ENCODE data around the gene DPH3.

DNA sequence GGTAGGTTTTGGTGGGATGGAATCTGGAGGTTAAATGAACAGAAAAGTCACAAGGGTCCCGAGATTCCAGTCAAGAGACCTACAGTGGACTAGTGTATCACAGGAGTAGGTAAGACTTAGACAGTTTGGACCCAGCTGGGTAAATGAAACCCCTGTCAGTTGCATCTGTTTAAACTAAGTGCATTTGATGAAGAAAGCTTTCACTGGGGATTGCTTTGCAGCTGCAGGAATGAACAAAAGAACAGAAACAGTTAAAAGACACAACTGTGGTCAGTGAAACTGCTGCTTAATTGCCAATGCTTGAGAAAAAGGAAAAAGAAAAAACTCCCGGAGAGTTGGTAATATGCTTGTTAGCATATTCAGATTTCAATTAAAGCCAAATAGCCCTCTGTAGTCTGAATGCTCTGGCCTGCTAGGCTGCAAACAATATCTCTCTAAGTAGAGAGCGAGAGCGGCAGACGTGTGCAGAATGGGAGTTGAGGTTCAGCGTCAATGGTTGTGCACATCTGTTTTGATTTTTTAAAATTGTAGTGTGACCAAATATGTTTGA lies 37.4 kb upstream of the DPH3 start:
- no peak for TF ChIP-seq ZNF274 (IDR thresholded peaks at IDR 0.05; ENCODE audit: borderline replicate concordance, extremely low read depth, low read length)
- TF ChIP-seq CTCF (IDR thresholded peaks at IDR 0.05; ENCODE audit: control extremely low read depth in 1 of 3, insufficient read depth in 1 of 3, low read depth in 1 of 3, low read length in 3 of 3), result no peak
- TF ChIP-seq, protein P1, sequence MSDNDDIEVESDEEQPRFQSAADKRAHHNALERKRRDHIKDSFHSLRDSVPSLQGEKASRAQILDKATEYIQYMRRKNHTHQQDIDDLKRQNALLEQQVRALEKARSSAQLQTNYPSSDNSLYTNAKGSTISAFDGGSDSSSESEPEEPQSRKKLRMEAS (IDR thresholded peaks at IDR 0.05), result no peak
- no peak for TF ChIP-seq POLR2A (IDR thresholded peaks at IDR 0.05; ENCODE audit: control extremely low read depth in 1 of 2, low read depth in 2 of 2, low read length in 2 of 2)
- no peak for TF ChIP-seq GABPA (IDR thresholded peaks at IDR 0.05; ENCODE audit: borderline replicate concordance, insufficient read depth, low read length)
- TF ChIP-seq POLR2AphosphoS5 (IDR thresholded peaks at IDR 0.05; ENCODE audit: low read depth, low read length), result no peak
- TF ChIP-seq CEBPB (IDR thresholded peaks at IDR 0.05; ENCODE audit: low read depth, low read length), result no peak
- TF ChIP-seq JUN (IDR thresholded peaks at IDR 0.05; ENCODE audit: low read depth, low read length), result no peak
- TF ChIP-seq HDAC2 (IDR thresholded peaks at IDR 0.05; ENCODE audit: borderline replicate concordance in 1 of 2, low read depth in 2 of 2, low read length in 2 of 2), result no peak
- no peak for TF ChIP-seq SIX5 (IDR thresholded peaks at IDR 0.05; ENCODE audit: low read depth, low read length)
- TF ChIP-seq SIN3A (conservative IDR thresholded peaks at IDR 0.05 in 1 of 2, IDR thresholded peaks at IDR 0.05 in 1 of 2; ENCODE audit: low read depth in 1 of 2, low read length in 2 of 2), result peak; percentile 35 to 66; a peak in 2 of 4 replicates
- TF ChIP-seq, protein P2, sequence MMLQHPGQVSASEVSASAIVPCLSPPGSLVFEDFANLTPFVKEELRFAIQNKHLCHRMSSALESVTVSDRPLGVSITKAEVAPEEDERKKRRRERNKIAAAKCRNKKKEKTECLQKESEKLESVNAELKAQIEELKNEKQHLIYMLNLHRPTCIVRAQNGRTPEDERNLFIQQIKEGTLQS (IDR thresholded peaks at IDR 0.05; ENCODE audit: insufficient read depth, low read depth, low read length), result no peak
- TF ChIP-seq YY1 (IDR thresholded peaks at IDR 0.05; ENCODE audit: low read depth, low read length), result no peak
